ENCODE measurements around the gene KRT24. TPM values are rescaled to one million over a fixed set of nuclear protein-coding genes. Genes with fewer than 3 reads are reported as not detected.
A peak's percentile ranks its signal among the peaks of the same experiment; 100 is the strongest.

The KRT24 gene
- polyA plus RNA-seq, 2 of the 4 experiments (the other 2 are of a cell fraction) = not detected

DNA sequence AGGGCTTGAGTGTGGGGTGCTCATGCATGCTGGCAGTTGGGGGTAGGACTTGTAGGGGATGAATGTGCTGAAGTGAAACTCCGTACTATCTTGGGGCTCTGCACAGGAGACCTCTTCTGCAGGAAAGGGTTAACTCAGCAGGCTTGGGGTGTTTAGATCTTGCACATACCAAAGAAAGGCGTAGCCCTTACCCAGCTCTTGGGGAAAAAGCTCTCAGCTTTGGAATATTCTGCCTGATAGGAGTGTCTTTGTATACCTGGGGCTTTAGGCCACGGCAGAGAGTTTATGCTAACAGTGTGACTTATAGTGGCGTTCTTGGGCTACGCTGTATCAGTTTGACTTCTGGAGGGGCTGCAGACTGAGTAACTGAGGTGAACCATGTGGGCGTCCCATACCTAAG, 30.5 kb upstream of the KRT24 start:
- DNase-seq (ENCODE audit: low read depth in 1 of 2, low spot score in 1 of 2) (no peak), FAIRE-seq (no peak), ATAC-seq (no peak)
- WGBS (ENCODE audit: missing lambda C conversion rate) = 62% methylated on average over 6 of the region's 6 CpGs
- H3K4me3 ChIP-seq = no peak overlapping the region
- H3K4me2 ChIP-seq = no peak overlapping the region
- TF ChIP-seq, protein P1, sequence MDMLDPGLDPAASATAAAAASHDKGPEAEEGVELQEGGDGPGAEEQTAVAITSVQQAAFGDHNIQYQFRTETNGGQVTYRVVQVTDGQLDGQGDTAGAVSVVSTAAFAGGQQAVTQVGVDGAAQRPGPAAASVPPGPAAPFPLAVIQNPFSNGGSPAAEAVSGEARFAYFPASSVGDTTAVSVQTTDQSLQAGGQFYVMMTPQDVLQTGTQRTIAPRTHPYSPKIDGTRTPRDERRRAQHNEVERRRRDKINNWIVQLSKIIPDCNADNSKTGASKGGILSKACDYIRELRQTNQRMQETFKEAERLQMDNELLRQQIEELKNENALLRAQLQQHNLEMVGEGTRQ (IDR thresholded peaks at IDR 0.05) = no peak
- TF ChIP-seq, protein P2, sequence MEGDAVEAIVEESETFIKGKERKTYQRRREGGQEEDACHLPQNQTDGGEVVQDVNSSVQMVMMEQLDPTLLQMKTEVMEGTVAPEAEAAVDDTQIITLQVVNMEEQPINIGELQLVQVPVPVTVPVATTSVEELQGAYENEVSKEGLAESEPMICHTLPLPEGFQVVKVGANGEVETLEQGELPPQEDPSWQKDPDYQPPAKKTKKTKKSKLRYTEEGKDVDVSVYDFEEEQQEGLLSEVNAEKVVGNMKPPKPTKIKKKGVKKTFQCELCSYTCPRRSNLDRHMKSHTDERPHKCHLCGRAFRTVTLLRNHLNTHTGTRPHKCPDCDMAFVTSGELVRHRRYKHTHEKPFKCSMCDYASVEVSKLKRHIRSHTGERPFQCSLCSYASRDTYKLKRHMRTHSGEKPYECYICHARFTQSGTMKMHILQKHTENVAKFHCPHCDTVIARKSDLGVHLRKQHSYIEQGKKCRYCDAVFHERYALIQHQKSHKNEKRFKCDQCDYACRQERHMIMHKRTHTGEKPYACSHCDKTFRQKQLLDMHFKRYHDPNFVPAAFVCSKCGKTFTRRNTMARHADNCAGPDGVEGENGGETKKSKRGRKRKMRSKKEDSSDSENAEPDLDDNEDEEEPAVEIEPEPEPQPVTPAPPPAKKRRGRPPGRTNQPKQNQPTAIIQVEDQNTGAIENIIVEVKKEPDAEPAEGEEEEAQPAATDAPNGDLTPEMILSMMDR (IDR thresholded peaks at IDR 0.05) = no peak
- TF ChIP-seq, protein P3, sequence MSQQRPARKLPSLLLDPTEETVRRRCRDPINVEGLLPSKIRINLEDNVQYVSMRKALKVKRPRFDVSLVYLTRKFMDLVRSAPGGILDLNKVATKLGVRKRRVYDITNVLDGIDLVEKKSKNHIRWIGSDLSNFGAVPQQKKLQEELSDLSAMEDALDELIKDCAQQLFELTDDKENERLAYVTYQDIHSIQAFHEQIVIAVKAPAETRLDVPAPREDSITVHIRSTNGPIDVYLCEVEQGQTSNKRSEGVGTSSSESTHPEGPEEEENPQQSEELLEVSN (IDR thresholded peaks at IDR 0.05; ENCODE audit: borderline replicate concordance, low read depth) = no peak
- TF ChIP-seq ZFP36 (IDR thresholded peaks at IDR 0.05; ENCODE audit: borderline replicate concordance, partially characterized antibody) = no peak
- TF ChIP-seq NR3C1 (IDR thresholded peaks at IDR 0.05) = no peak
- TF ChIP-seq ESRRA (IDR thresholded peaks at IDR 0.05; ENCODE audit: borderline replicate concordance, low read length) = no peak
- no peak for TF ChIP-seq MAFK (IDR thresholded peaks at IDR 0.05; ENCODE audit: partially characterized antibody)
- no peaks in the 10 kb centered on the region for H3K4me1 ChIP-seq
- H3K27ac ChIP-seq = no peak overlapping the region
- POLR2A ChIA-PET = no interaction called here
- CTCF ChIA-PET = interaction anchor here (1.0 to 1.8 kb wide), 4 partner anchors 20 to 929 kb away, joined by 3 to 4 read pairs (median 4); no protein-coding TSS in a partner anchor
- 0 out of 3 replicates have a peak, but pooled peaks cover 2% of the 10 kb centered on the region for H3K9me3 ChIP-seq

DNA sequence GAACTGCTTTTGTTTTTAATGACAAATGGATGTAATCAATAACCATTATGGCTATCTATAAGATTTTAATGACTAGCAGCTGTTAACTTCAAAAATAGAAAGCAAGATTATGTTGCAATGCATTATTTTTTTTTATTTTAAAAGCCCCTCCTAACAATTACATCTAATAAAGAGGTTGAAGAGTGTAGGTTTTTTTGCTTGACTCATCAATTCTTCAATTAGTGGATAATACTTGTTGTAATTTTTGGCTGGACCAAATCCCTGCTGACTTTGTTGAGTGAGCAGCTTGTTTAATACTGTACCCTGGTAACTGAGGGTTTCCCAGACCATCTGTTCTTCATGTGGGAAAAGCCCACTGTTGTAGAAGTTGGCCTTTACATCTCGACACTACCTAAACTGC, 27.4 kb upstream of the KRT24 start:
- POLR2A ChIA-PET = no interaction called here
- no peak for ATAC-seq
- FAIRE-seq = peak; percentile 32
- TF ChIP-seq KDM1A (IDR thresholded peaks at IDR 0.05; ENCODE audit: low read depth) (no peak), MAFK (IDR thresholded peaks at IDR 0.05; ENCODE audit: partially characterized antibody) (peak; percentile 87)
- Histone ChIP-seq H3K4me1 (no peaks in the 10 kb centered on the region), H3K9me3 (0 out of 3 replicates have a peak, but pooled peaks cover 2% of the 10 kb centered on the region), H3K4me2 (no peak overlapping the region), H3K27ac (no peak overlapping the region), H3K4me3 (no peak overlapping the region)
- 9% methylated on average over 1 of the region's 1 CpG for WGBS (ENCODE audit: missing lambda C conversion rate)
- no peak for DNase-seq (ENCODE audit: low read depth in 1 of 2, low spot score in 1 of 2)
- CTCF ChIA-PET = interaction anchor here (1.1 to 2.1 kb wide), 4 partner anchors 25 to 111 kb away, joined by 3 to 7 read pairs (median 4); no protein-coding TSS in a partner anchor

DNA sequence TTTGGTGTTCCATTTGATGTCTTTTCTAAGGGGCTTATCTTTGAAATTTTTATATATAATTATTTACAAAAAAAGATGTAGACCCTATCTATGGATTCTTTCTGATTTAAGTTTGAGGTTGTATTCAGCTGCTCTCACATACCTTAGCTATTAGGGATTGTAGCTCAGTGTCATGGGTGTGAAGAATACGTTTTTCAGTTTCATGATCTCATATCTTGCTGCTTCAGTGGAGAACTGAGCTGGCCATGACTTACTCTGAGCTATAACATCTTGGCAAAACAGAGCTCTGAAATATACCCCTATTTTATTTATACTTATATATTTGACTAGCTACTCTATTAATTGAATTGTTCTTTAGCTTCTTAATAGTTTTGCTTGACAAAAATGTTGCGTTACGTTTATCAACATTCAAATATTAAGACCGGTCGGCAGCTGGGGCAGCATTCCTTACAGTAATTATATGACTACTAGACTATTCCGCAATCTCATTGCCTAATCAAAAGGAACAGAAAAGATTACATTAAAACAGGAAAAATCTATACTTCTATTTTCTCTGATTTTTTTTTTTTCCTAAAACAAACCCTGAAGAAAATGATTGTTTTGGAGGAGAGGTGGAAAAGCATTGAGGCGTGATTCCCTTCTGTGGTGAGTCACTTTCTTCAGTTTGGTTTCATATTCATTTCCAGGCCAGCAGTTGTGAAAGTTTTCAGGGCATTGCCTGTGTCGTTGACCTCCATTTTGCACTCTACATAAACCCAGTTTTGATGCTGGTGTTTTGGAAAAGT, 24.1 kb upstream of the KRT24 start:
- Histone ChIP-seq H3K4me2 (no peak overlapping the region), H3K4me3 (no peak overlapping the region), H3K9me3 (0 out of 3 replicates have a peak, but pooled peaks cover 2% of the 10 kb centered on the region), H3K4me1 (peaks cover 3% of the 10 kb centered on the region), H3K27ac (no peak overlapping the region)
- ChIA-PET POLR2A (no interaction called here), CTCF (interaction anchor here (1.0 kb wide), 1 partner anchor 108 kb away, joined by 5 read pairs; no protein-coding TSS in a partner anchor)
- DNase-seq (ENCODE audit: low read depth in 1 of 2, low spot score in 1 of 2) (no peak), FAIRE-seq (no peak), ATAC-seq (no peak)
- WGBS (ENCODE audit: missing lambda C conversion rate) = 64% methylated on average over 8 of the region's 8 CpGs
- peak in 1 of 2 experiments; percentile 15; a peak in 1 of 4 replicates for TF ChIP-seq CEBPB (IDR thresholded peaks at IDR 0.05)
- no peak for TF ChIP-seq ZFP36 (IDR thresholded peaks at IDR 0.05; ENCODE audit: borderline replicate concordance, partially characterized antibody)

DNA sequence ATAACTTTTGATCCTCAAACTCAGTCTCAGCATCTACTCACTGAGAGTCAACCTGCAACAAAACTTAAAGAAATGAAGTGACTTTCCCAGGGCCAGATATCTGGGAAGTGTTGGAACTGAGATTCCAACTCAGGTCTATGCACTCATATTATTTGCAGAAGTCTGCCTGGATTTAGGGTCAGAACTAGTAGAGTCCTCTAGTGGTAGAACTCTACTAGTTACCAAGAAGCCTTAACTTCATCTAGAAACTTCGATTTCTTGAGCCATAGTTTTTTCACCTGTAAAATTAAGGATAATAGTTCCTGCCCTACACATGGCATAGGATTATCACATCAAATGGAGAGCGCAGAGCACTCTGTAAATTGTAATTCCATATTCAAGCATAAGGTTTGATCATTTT, 23.4 kb upstream of the KRT24 start:
- TF ChIP-seq EHMT2 (IDR thresholded peaks at IDR 0.05; ENCODE audit: low read depth) = no peak
- TF ChIP-seq, protein P3 (IDR thresholded peaks at IDR 0.05; ENCODE audit: borderline replicate concordance, low read depth) = no peak
- TF ChIP-seq SMC3 (IDR thresholded peaks at IDR 0.05) = peak; percentile 55; the same call in 2 of the 3 replicates
- no peak for TF ChIP-seq HOXB13 (CRISPR knock-in tag; IDR thresholded peaks at IDR 0.05; ENCODE audit: low read depth)
- TF ChIP-seq RFX5 (IDR thresholded peaks at IDR 0.05) = no peak
- TF ChIP-seq RAD21 (conservative IDR thresholded peaks at IDR 0.05 in 1 of 2, IDR thresholded peaks at IDR 0.05 in 1 of 2) = peak; percentile 45; a peak in 4 of 5 replicates
- TF ChIP-seq, protein P2 (IDR thresholded peaks at IDR 0.05) = peak; percentile 53
- no peak overlapping the region for H3K27ac ChIP-seq
- 64% methylated on average over 2 of the region's 2 CpGs for WGBS (ENCODE audit: missing lambda C conversion rate)
- CTCF ChIA-PET = interaction anchor here (1.0 kb wide), 1 partner anchor 107 kb away, joined by 5 read pairs; no protein-coding TSS in a partner anchor
- H3K4me3 ChIP-seq = no peak overlapping the region
- ATAC-seq = peak; percentile 61 to 71; a peak in 3 of 6 replicates
- 0 out of 3 replicates have a peak, but pooled peaks cover 2% of the 10 kb centered on the region for H3K9me3 ChIP-seq
- H3K4me1 ChIP-seq = peaks cover 10% of the 10 kb centered on the region
- POLR2A ChIA-PET = no interaction called here
- H3K4me2 ChIP-seq = no peak overlapping the region
- DNase-seq (ENCODE audit: low read depth in 1 of 2, low spot score in 1 of 2) = peak in 1 of 2 experiments; percentile 20
- FAIRE-seq = no peak
